K562 (cell line): ENCODE data around the gene MED13L. TPM values are rescaled to one million over a fixed set of nuclear protein-coding genes. Genes with fewer than 3 reads are reported as not detected.

Source experiments
- ATF6 ChIP-seq: sonication (generic); formaldehyde crosslinking; IDR thresholded peaks from 2 replicates; pipeline ENCODE4 v1.4.0; 2020; ENCODE audit warnings: mild to moderate bottlenecking, missing genetic modification reagents
- E4F1 ChIP-seq: fragments of 250-450 bp; sonication (Bioruptor Pico); IDR thresholded peaks from 2 replicates; pipeline ENCODE4 v1.5.0; 2021; ENCODE audit warnings: mild to moderate bottlenecking, borderline replicate concordance
- KLF1 ChIP-seq: fragments of 450-650 bp; IDR thresholded peaks from 2 replicates; pipeline ENCODE4 v1.6.1; 2016; ENCODE audit warnings: missing genetic modification characterization, missing compliant biosample characterization
- NRF1 ChIP-seq, 2 experiments: fragments of 450-650 bp; IDR thresholded peaks in 1 of 2; conservative IDR thresholded peaks in 1 of 2; 2 replicates each; pipeline ENCODE4 v1.6.1; 2014; ENCODE audit warnings: mild to moderate bottlenecking in 2 of 2
- POLR2B ChIP-seq: fragments of 450-650 bp; IDR thresholded peaks from 2 replicates; pipeline ENCODE4 v1.6.1; 2018; ENCODE audit warnings: low read depth; ENCODE audit not compliant: partially characterized antibody
- ZFP30 ChIP-seq: fragments of 250-450 bp; sonication (Bioruptor Pico); IDR thresholded peaks from 2 replicates; pipeline ENCODE4 v1.8.0; 2022; ENCODE audit warnings: moderate library complexity, mild to moderate bottlenecking, inconsistent platforms, borderline replicate concordance
- ZNF583 ChIP-seq: fragments of 250-450 bp; sonication (Bioruptor Pico); IDR thresholded peaks from 2 replicates; pipeline ENCODE4 v1.4.0; 2020
- ZNF609 ChIP-seq: sonication (generic); formaldehyde crosslinking; IDR thresholded peaks from 2 replicates; pipeline ENCODE4 v1.8.1; 2023; ENCODE audit warnings: missing genetic modification reagents, mild to moderate bottlenecking, borderline replicate concordance
- polyA plus RNA-seq, 8 experiments: library from polyadenylated mRNA; depleted of rRNA in 4 of 8; stranded (reverse) in 5 of 8; unstranded in 3 of 8; fragments of >200 nt; fragmentation: Nextera tagmentation in 2 of 8; fragmentation: Illumina TruSeq in 1 of 8; extraction: Ambion mirVana in 2 of 8; extraction: Trizol in 1 of 8; gene quantifications; 2 replicates each; pipeline versions ENCODE4 v1.2.1 to v1.2.3, GENCODE V29; 2011 to 2014; ENCODE audit warnings: inconsistent platforms in 1 of 8, missing spikeins in 1 of 8
- total RNA-seq, 7 experiments: library from RNA; depleted of rRNA in 6 of 7; stranded (reverse); fragments of >200 nt in 6 of 7; fragmentation: Illumina TruSeq in 2 of 7; extraction: Trizol in 2 of 7; gene quantifications; 2 replicates each; pipeline versions ENCODE4 v1.2.1 to v1.2.3, GENCODE V29; 2011 to 2021; ENCODE audit warnings: low replicate concordance in 1 of 7

Gene MED13L
- total and polyA plus RNA-seq, 9 of the 15 experiments (the other 6 are each of a cell fraction or from before 2014, with no cell fraction given): 13.4 to 90.3 (median 36.9) TPM

GRCh38 chr12:115984616-115985015 is 292.9 kb downstream of the MED13L start (continued):
- TF ChIP-seq ZNF609 (no peak), E4F1 (CRISPR knock-in tag) (no peak), KLF1 (no peak), ATF6 (CRISPR knock-in tag) (no peak), POLR2B (no peak), NRF1 (conservative IDR thresholded peaks at IDR 0.05 in 1 of 2, IDR thresholded peaks at IDR 0.05 in 1 of 2) (no peak), ZFP30 (CRISPR knock-in tag) (no peak), ZNF583 (no peak)
